HG03159 (cell line): Measurements from ENCODE around the gene DUS1L.

Source experiments
- ATAC-seq: cut with Tn5 transposase; IDR thresholded peaks from one replicate; pipeline ENCODE4 v1.9.1; 2021; ENCODE audit warnings: mild to moderate bottlenecking, moderate library complexity; ENCODE audit not compliant: unreplicated experiment

The DUS1L gene

DNA sequence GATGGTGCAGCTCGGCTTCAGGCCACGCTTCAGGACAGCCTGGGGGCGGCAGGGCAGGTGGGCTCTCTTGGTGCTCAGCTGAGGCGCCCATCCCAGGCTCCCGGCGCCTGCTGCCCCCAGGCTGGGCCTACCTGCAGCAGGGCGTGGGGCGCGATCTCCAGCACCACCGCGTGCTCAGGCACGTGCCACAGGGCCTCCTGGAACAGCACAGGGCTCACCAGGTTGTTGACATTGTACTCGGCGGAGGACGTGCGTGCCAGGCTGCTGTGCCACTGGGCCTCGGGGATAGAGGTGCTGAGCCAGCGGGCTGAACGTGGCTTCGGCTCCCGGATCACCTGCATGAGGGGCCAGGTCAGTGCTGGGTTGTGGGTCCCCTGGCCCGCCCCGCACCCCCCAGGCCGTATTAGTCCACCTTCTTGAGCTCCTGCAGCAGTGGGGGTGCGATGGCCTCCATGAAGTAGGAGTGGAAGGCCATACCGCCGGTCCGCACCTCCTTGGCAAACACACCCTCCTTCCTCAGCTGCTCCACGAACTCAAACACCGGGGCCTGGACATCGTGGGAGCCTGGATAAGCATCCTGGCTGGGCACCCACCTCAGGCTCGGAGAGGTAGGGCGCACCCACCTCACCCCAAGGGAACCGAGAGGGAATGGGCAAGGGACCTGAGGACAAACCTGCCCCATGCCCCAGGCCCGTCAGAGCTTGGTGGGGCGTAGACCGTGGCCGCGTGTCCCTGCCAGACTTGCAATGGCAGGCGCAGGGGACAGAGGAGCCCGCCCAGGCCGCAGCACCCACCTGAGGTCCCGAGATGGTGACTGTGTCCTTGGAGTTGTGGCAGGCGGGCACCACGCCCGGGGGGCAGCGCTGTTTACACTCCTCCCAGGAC is 23.5 kb upstream of the DUS1L start:
- no peak for ATAC-seq

DNA sequence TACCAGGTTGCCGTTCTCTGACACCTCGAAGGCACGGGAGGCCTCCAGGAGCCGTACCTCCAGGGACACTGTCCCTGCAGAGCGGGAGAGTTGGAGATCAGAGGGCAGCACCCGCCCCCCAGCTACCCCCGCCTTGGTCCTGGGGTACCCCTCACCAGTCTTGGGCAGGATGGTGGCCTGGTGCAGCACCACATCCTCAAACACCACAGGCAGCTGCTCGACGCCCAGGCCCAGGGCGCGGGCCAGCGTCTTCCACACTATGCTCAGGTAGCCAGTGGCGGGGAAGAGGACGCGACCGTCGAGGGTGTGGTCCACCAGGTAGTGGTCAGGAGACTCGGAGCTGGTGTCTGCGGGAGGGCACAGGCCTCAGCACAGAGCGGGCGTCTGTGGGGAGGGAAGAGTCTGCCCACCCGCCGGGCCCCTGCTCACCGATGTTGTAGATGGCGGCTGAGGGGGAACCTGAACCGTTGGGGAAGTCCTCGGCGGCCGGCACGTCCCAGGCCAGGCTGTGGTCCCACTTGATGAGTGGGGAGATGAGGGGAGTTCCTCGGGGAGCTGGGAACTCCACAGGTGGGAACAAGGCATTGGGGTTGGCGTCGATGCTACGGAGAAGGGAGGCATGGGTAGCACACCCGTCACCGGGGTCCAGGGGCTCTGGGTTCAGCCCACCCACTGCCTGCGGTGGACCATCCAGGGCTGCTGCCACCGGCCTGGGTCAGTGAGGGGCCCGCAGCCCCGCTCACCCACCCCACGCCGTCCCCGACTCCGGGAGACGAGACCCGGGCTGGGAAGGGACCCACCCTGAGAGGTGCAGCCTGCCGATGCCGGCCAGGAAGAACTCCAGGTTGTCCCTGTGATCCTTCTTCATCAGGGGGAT is 22.6 kb upstream of the DUS1L start:
- ATAC-seq, result no peak

DNA sequence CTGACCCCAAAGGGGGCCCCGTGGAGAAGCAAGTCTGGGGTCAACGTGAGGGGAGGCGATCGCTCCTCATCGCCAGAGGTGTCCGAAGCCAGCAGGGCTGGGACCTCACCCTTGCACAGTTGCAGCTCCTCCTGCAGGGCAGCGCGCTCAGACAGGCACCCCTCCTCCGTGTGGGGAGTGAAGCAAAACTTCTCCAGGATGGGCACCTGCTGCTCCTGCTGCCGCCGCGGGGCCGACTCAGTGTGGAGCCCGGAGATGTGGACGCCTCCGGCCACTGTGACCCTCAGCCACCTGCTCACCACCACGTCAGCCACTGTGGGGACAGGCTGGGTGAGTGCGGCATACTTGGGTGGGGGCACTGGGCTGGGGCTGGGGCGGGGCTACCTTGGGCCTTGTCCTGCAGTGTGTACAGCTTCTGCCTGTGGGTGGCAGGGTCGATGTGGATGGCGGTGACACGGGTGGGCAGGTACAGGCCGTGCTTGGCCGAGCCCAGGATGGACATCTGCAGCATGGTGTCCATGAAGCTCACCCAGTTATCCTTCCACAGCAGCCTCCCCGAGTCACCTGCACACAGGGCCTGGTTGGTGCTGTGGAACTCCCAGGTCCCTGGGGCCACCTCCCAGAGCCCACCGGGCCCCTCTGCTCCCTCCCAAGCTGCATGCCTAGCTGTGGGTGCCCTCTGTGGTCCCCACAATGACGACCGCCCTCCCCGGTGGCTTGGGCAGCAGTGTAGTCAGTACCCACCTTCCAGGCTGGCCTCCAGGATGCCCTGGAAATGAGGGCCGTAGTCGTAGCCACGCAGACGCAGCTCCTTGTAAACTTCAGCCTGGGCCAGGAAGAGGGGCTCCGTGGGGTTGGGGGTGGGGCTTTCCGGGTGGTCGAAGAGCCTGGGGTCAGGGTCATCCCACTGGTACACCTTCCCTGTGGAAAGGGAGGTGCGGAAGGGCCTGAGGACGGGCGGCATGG is 21.6 kb upstream of the DUS1L start:
- no peak for ATAC-seq

DNA sequence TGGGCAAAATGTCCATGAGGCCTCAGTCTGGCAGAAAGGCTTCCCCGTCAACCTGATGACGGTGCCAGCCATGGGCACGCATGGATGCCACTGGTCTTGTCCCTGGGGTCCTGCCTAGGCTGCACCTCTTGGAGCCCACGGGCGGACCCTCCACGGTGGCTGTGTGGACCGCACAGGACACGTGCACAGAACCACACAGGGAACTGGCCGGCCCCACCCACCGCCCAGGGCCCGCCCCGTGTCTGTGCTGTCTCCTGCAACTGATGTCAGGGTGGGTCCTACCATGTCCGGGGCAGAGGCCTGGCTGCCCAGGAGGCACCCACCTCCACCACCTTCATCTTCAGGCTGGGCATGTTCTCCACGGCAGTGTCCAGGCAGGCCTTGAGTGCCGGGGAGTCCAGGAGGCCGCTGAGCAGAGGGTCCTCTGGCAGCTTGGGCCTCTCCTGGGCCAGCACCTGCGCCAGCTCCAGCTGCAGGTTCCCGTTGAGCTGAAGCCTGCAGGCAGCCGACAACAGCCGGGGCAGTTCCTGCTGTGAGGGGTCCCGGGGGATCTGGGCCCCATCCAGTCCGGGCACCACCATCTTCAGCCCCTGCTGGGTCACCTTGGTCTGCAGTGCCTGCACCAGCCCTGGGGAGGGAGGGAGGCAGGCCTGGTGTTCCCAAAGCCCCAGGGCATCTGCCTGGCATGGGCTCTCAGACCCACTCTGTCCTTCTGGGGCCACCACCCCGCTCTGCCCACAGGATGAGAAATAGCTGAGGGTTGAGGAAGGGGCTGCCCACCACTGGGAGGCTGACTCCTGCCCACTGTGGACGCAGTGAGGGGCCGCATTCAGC is 20.5 kb upstream of the DUS1L start:
- no peak for ATAC-seq

DNA sequence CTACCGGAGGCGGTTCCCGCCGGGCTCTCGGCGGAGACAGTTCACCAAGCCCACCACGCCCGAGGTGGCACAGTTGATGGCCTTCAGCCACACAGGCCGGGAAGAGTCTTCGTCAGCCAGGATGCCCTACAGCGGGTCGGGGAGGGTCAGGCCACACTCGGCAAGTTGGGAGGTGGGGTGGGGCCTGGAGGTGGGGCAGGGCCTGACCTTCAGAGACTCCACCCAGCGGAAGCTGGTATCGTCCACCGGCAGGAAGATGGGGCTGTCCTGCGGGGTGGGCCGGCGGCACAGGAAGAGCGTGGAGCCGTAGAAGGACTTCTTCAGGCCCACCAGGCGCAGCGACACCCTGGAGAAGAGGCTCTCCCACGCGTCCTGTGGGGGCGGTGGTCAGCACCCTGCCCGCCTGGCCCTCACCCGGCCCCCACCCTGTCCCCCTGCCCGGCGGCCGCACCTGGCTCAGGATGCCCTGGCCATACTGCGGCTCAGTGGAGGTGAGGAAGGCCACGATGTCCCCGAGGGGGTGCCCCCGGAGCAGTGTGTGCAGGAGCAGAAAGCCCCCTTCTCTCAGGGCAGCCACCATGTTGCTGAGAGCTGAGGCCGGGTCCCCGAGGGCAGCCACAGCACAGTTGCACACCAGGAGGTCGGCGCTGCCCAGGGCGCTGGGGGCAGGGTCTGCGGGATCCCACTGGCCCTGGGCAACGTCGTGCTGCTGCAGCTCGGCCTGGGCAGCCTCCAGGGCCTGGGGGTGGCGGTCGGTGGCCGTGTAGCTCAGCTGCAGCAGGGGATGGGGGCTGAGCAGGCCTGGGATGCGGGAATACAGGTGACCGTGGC is 19.6 kb upstream of the DUS1L start:
- ATAC-seq, result no peak

DNA sequence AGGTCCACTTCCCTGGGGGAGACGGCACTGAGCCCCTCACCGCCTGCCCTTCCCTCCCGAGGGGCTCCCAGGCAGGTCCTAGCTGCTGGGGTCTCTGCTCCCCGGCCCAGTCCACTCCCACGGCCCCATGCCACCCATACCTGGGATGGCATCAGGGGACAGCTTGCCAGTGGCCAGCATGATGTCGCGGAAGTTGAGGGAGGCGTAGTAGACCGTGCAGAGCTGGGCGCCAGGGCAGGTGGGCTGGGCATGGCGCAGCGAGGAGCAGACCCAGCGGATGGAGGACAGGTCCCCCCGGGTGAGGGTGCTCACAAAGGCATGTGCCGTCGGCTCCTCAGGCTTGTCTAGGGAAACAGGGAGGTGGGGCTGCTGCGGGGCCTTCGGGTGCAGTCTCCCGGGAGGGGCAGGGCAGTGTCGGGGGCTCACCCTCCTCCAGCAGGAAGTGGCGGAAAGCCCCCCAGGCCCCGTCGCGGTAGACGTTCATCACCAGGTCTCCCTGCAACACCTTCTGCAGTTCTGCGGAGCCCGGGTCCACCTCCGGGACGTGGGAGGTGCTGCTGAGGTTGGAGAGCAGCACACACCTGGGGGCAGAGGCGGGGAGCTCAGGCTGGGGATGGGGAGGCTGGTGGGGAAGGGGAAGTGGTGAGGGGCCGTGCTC is 18.9 kb upstream of the DUS1L start:
- no peak for ATAC-seq

DNA sequence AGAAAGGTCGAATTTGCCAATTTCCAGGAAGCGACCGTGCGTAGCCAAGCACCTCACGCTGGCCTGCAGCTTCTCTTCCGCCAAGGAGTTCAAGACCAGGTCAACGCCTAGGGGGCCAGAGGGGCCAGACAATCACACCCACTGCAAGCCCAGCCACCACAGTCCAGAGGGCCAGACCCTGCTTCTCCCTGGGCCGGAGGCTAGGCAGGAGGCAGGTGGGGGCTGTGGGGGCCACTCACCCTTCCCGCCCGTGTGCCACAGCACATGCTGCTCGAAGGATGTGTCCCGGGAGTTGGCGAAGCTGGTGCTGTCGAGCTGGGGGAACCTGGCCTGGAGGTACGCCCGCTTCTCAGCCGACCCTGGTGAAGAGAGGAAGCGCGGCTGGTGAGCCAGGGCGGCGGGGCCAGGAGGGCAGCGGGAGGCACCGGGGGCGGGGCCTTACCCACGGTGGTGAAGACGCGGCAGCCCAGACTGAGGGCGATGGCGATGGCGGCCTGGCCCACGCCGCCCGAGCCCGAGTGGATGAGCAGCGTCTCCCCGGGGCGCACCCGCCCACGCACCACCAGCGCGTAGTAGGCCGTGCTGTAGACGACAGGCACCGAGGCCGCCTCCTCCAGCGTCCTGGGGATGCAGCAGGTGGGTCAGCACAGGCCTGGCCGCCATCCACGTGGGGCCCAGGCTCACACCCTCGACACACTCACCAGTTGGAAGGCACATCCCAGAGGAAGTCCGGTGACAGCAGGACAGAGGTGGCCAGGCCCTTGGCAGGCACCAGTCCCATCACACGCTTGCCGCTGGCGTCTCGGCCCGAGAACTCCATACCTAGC is 18.1 kb upstream of the DUS1L start:
- no peak for ATAC-seq

DNA sequence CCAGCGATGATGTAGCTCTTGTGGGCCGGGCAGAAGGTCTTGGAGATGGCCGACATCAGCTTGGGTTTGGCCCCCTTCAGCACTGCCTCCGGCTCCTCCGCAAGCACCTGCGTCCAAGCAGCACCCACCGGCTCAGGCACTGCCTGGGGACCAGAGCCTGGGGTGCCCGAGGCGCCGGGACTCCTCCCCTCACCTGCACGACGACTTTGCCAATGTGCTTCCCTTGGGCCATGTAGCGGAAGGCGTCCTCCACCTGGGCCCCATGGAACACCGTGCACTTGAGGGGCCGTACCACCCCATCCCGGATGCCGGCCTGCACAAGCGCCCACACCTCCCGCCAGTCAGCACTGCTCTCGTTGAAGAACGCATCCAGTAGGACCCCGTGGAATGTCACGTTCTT is 17.4 kb upstream of the DUS1L start:
- no peak for ATAC-seq

DNA sequence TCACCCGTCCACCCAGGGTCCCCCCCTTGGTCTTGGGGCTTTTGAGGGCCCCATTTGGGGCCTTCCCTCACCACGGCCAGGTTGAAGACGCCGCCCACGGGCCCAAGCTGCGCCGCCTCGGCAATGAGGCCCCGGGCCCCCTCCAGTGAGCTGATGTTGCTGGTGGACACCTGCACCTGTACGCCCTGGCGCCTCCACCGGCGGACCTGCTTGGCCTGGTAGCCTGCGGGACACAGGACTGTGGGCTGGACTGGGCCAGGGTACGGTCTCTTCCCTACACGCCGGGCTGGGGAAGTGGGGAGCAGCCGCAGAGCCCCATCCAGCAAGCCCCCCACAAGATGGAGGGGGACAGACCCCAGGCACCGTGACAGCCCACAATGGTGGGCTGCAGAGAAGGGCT is 16.9 kb upstream of the DUS1L start:
- no peak for ATAC-seq

DNA sequence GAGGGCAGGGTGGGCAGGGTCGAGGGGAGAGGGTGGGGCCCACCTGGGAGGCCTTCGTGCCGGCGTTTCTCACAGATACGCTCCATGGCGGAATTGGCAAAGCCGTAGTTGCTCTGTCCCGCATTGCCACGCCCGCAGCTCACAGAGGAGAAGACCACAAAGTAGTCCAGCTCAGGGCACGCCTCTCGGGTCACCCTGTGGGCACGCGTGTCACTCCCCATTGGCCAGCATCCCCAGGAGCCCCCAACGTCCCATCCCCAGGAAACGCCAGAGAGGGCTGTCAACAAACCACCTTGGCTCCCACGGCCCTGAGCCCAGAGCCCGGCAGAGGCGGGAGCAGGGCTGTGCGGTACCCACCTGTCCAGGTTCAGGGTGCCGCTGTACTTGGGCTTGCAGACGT is 16.4 kb upstream of the DUS1L start:
- no peak for ATAC-seq

DNA sequence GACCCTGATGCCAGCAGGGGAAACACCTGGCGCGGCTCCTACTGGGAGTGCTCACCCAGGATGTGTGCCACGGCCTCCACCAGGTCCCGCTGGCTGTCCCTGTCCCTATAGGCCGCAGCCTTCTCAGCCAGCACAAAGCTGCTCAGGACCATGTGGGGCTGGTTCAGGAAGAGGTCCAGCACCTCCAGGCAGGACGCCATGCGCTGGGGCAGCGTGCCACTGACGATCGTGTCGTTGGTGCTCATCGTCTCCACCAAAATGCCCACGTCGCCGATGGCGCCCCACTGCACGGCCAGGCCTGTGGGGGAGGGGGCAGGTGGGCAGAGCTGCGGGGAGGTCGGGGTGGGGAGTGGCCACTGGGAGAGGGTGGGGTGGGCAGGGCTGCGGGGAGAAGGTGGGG is 15.9 kb upstream of the DUS1L start:
- ATAC-seq, result no peak

DNA sequence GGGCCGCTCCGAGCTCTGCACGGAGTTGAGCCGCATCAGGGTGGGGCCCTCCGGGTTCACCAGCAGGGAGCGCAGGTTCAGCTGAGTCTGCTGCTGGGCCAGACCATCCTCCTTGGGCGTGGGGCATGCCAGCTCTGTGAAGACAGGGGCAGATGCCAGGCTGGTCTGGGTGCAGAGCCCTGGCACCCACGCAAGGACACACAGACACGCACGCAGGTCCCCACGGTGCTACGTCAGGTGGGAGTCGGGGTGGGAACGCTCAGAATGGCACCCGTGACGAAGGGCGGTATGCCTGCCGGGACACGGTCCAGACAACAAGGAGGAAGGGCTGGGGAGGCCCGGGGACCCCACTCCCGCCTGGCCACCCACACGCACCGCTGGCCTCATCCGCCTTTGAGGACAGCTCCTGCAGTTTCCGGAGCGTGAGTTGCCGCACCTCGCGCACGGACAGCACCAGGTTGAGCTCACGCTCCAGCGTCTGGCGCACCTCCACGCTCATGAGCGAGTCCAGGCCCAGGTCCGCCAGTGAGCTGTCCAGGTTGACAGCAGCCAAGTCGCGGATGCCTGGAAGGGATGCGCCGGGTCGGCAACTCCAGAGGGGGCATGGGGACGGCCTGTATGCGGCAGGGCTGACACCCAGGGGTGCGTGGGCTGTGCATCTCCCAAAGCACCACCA is 15.3 kb upstream of the DUS1L start:
- ATAC-seq, result no peak

DNA sequence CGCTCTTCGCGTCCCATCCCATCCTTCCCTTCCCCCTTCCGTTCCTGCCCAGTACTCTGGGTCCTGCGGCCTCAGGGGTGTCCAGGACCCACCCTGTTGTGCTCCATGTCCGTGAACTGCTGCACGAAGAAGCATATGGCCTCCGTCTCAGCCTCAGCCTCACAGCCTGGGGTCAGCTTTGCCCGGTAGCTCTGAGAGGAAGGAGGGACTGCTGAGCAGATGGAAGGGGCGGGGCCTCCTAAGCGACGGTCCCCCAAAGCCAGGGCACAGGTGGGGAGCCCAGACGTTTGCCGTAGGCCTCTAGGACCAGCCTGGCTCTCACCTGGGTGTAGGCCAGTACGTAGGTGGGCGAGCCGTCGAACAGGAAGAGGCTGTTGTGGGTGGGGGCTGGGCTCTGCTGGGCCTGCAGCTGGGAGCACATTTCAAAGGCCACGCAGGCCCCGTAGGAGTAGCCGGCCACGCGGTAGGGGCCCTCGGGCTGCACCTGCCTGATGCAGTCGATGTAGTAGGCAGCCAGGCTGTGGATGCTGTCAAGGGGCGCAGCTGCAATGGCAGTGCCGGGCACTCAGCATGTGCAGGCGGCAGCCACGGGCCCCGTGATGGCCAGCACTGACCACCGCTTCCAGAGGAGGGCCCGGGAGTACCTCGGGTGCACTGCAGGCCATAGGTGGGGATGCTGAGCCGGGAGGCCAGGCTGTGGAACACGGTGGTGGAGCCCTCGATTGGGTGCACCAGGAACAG is 14.6 kb upstream of the DUS1L start:
- no peak for ATAC-seq

DNA sequence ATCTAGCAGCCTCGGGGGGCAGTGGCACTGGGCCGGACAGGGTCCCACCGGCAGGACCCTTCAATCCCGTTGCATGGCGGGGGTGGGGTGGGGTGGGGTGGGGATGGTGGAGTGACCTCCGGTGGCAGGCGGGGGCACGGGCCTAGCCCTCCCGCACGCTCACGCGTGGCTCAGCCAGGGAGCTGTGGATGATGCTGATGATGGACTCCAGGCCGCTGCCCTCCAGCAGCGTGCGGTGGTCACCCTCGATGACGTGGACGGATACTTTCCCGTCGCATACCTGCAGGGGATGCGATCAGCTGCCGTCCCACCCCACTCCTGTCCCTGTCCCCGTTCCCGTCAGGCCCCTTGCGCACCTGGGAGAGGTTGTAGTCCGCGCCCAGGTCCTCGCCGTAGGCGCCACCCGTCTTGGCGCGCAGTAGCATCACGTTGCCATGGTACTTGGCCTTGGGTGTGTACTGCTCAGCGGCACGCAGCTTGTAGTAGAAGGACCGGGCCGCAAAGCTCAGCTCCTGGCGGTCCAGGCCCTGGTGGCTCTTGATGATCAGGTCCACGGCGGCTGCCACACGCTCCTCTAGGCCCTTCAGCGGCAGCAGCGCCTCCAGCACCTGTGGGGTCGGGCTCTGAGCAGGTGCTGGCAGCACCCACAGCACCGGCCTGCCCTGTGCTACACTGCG is 13.5 kb upstream of the DUS1L start:
- no peak for ATAC-seq

DNA sequence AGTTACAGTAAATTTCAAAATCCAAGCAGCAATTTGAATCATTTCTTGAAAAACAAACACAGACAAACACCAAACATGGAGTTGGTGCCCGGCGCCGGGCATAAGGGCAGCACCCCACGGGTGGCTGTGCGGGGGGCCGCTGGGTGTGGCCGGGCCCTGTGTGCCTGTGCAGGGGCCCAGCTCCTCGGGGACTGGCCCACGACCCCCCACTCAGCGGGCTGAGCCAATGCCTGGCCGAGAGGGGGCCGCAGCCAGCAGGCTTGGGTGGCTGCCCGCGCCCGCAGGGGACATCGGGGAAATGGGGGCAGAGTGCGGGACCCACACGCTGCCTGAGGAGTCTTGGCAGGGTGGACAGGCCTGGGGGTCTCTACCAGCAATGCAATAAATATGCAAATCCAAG is 12.8 kb upstream of the DUS1L start:
- no peak for ATAC-seq
